Upper lobe of right lung (tissue), 1 donor: ENCODE data around the gene ITGA8. TPM values are rescaled to one million over a fixed set of nuclear protein-coding genes. Genes with fewer than 3 reads are reported as not detected.

Experiments
- ATAC-seq: fragments of 200-7000 bp; cut with Tn5 transposase; one replicate; pipeline ENCODE4 v1.9.1; 2020; ENCODE audit warnings: mild to moderate bottlenecking, moderate library complexity
- DNase-seq: peaks from one replicate; pipeline ENCODE4 v3.0.0-alpha.2; 2020
- H3K27ac ChIP-seq: fragments of 200-600 bp; one replicate; pipeline ENCODE4 v1.8.0; 2022
- H3K27me3 ChIP-seq: fragments of 200-600 bp; one replicate; pipeline ENCODE4 v1.8.0; 2022; ENCODE audit warnings: mild to moderate bottlenecking
- H3K36me3 ChIP-seq: fragments of 200-600 bp; one replicate; pipeline ENCODE4 v1.8.0; 2022
- H3K4me1 ChIP-seq: fragments of 200-600 bp; one replicate; pipeline ENCODE4 v1.8.0; 2022
- H3K4me3 ChIP-seq: fragments of 200-600 bp; one replicate; pipeline ENCODE4 v1.8.0; 2022; ENCODE audit warnings: mild to moderate bottlenecking
- H3K9me3 ChIP-seq: fragments of 200-600 bp; one replicate; pipeline ENCODE4 v1.8.0; 2022
- CTCF ChIP-seq: fragments of 200-600 bp; IDR thresholded peaks from one replicate; pipeline ENCODE4 v1.8.0; 2022; ENCODE audit warnings: antibody characterized with exemption
- intact Hi-C: fragments of 100-400 bp; cut with DNase I; formaldehyde crosslinking; loops from one replicate; pipeline ENCODE4 v1.11.0; 2022
- total RNA-seq: library from RNA; stranded (reverse); fragmentation: NEBNext Ultra II Directional; extraction: Animal tissue kit (Norgen Biotek cat#: 25700); gene quantifications from one replicate; pipeline ENCODE4 v1.2.1, GENCODE V29; 2021
- donor health status: DM: no; HTN: yes; CAD: no; lungs with severe emphysema.

ITGA8 gene
- total RNA-seq, 1 donor from 2014 or later: 33.9 TPM

DNA sequence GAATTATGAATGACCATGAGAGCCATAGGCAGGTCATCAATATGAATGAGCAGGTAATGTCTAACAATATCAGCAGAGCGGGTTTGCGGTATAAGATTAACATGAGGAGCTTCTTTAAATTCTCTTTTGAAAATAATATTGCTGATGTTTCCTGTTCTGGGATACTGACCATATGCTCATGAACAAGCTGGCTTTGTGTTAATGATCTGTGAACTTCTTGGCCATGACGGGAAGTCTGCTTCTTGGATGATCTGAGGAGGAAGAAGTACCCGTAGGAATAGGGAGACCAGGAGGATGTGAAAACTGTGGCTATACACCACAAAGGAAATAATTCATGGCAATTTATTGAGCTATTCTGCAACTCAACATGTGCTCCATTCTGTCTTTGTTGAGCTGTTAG is 38.6 kb downstream of the ITGA8 start:
- ATAC-seq (no peak), DNase-seq (no peak)
- Histone ChIP-seq H3K27me3 (no peaks in the 10 kb centered on the region), H3K9me3 (no peaks in the 10 kb centered on the region), H3K36me3 (no peaks in the 10 kb centered on the region), H3K4me3 (no peak overlapping the region), H3K27ac (no peak overlapping the region), H3K4me1 (no peaks in the 10 kb centered on the region)
- intact Hi-C loops: no loop called here
- TF ChIP-seq CTCF: no peak

DNA sequence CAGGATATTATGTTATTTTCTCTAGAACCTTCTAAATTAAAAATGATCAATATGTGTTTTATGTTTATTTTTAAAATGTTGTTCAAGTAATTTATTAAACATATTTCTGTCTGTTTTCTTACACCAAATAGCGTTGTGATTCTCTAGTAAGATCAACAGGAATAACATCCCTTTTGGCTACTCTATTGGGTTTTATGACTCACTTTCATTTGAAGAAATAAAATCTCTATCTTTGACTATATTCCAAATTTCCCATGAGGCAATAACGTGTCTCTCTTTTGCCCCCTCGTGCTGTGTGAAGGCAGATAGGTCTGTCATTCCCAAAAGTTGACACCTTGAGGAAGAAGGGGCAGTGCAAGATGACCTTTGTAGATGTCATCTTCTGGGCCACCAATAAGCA is 40.9 kb downstream of the ITGA8 start:
- Histone ChIP-seq H3K4me1 (no peaks in the 10 kb centered on the region), H3K27ac (no peak overlapping the region), H3K4me3 (no peak overlapping the region), H3K27me3 (no peaks in the 10 kb centered on the region), H3K36me3 (no peaks in the 10 kb centered on the region), H3K9me3 (no peaks in the 10 kb centered on the region)
- ATAC-seq (no peak), DNase-seq (no peak)
- TF ChIP-seq CTCF: no peak
- intact Hi-C loops: no loop called here

- DNase-seq (no peak), ATAC-seq (no peak)
- Histone ChIP-seq H3K27me3 (no peaks in the 10 kb centered on the region), H3K4me1 (no peaks in the 10 kb centered on the region), H3K4me3 (no peak overlapping the region), H3K36me3 (no peaks in the 10 kb centered on the region), H3K27ac (no peak overlapping the region), H3K9me3 (no peaks in the 10 kb centered on the region)
- TF ChIP-seq CTCF: no peak
- intact Hi-C loops: no loop called here
Measured at GRCh38 chr10:15672469-15672868, 47.3 kb downstream of the ITGA8 start.

DNA sequence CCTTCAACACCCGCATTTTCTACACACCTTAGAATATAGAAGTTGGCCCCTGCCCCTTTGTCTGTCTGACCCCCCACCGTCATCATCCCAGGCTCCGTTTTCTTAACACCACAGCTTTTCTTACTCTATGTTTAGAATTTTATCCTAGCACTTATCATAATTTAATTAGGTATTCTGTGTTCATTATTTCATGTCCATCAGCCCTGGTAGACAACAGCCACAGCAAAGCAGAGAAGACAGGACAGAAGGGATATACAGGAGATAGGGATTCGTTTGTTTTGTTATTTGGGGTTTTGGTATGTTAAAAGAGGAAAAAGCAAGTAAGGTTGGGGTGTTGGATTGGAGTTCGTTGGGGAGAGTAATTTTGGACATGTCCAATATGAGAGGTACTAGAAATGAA is 48.8 kb downstream of the ITGA8 start:
- no peak overlapping the region for H3K27ac ChIP-seq
- H3K27me3 ChIP-seq: no peaks in the 10 kb centered on the region
- no peaks in the 10 kb centered on the region for H3K9me3 ChIP-seq
- H3K4me3 ChIP-seq: no peak overlapping the region
- no peaks in the 10 kb centered on the region for H3K4me1 ChIP-seq
- no peak for TF ChIP-seq CTCF
- no peaks in the 10 kb centered on the region for H3K36me3 ChIP-seq
- intact Hi-C loops: no loop called here
- ATAC-seq (no peak), DNase-seq (no peak)

GRCh38 chr10:15661574-15661973 is 58.1 kb downstream of the ITGA8 start:
- Histone ChIP-seq H3K9me3 (no peaks in the 10 kb centered on the region), H3K36me3 (no peaks in the 10 kb centered on the region), H3K4me3 (no peak overlapping the region), H3K27ac (no peak overlapping the region), H3K27me3 (no peaks in the 10 kb centered on the region), H3K4me1 (no peaks in the 10 kb centered on the region)
- DNase-seq: no peak
- TF ChIP-seq CTCF: no peak
- intact Hi-C loops: no loop called here
- no peak for ATAC-seq

DNA sequence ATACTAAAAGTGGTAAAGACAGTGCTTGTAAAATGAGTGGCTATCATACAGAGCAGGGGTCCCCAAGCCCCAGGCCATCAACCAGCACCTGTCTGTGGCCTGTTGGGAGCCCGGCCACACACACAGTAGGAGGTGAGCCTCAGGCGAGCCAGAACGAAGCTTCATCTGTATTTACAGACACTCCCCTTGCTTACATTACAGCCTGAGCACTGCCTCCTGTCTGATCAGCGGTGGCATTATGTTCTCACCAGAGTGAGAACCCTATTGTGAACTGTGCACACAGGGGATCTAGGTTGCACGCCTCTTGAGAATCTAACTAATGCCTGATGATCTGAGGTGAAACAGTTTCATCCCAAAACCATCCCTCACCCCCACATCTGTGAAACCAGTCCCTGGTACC is 58.7 kb downstream of the ITGA8 start:
- Histone ChIP-seq H3K27ac (no peak overlapping the region), H3K27me3 (no peaks in the 10 kb centered on the region), H3K4me1 (no peaks in the 10 kb centered on the region), H3K4me3 (no peak overlapping the region), H3K9me3 (no peaks in the 10 kb centered on the region), H3K36me3 (no peaks in the 10 kb centered on the region)
- ATAC-seq (no peak), DNase-seq (no peak)
- intact Hi-C loops: no loop called here
- TF ChIP-seq CTCF: no peak
